HPDE6-E6E7 (cell line): Measurements from ENCODE around the gene EIF4A3.
A peak's percentile ranks its signal among the peaks of the same experiment; 100 is the strongest.

Source experiments
- DNase-seq: peaks from one replicate; pipeline ENCODE4 v3.0.0; 2011; ENCODE audit warnings: missing footprints; ENCODE audit errors: extremely low spot score

The EIF4A3 gene

GRCh38 chr17:80112471-80113032, 34.4 kb downstream of the EIF4A3 start:
- no peak for DNase-seq

- DNase-seq = no peak
Measured at GRCh38 chr17:80111702-80112470, 35.0 kb downstream of the EIF4A3 start.

- DNase-seq = no peak
Measured at GRCh38 chr17:80110927-80111701, 35.8 kb downstream of the EIF4A3 start.

- DNase-seq = no peak
Measured at GRCh38 chr17:80110447-80110812, 36.5 kb downstream of the EIF4A3 start.

- peak; percentile 92 for DNase-seq
Measured at GRCh38 chr17:80109713-80110446, 37.0 kb downstream of the EIF4A3 start.

GRCh38 chr17:80109066-80109660, 37.8 kb downstream of the EIF4A3 start:
- DNase-seq = no peak

GRCh38 chr17:80108036-80108971, 38.6 kb downstream of the EIF4A3 start:
- no peak for DNase-seq

- no peak for DNase-seq
Measured at GRCh38 chr17:80107231-80108021, 39.5 kb downstream of the EIF4A3 start.

GRCh38 chr17:80106751-80107150, 40.2 kb downstream of the EIF4A3 start:
- no peak for DNase-seq

- DNase-seq = no peak
Measured at GRCh38 chr17:80106176-80106575, 40.8 kb downstream of the EIF4A3 start.

- no peak for DNase-seq
Measured at GRCh38 chr17:80105762-80106161, 41.2 kb downstream of the EIF4A3 start.

GRCh38 chr17:80104956-80105375, 42.0 kb downstream of the EIF4A3 start:
- no peak for DNase-seq

- no peak for DNase-seq
Measured at GRCh38 chr17:80104321-80104955, 42.5 kb downstream of the EIF4A3 start.

GRCh38 chr17:80103449-80104085, 43.4 kb downstream of the EIF4A3 start:
- no peak for DNase-seq

- DNase-seq = peak; percentile 59
Measured at GRCh38 chr17:80102664-80103448, 44.1 kb downstream of the EIF4A3 start.

GRCh38 chr17:80101946-80102663, 44.8 kb downstream of the EIF4A3 start:
- peak; percentile 38 for DNase-seq
